GM13977 (cell line): ENCODE data around the gene AASDHPPT.
"Not testable (repeated sequence)": the region's sequence is repeated elsewhere in the genome, so short reads cannot be mapped to it uniquely, and the experiment has no call there.

Source experiments
- DNase-seq: peaks from one replicate; pipeline ENCODE4 v3.0.0; 2012; ENCODE audit warnings: low spot score
- in situ Hi-C: fragments of 300-500 bp; cut with MboI; formaldehyde crosslinking; loops from one replicate; pipeline ENCODE4 v1.12.0; 2022; ENCODE audit warnings: low sequenced_read_pairs, low pct_unique_long_range_greater_than_20kb, mixed read lengths, inconsistent platforms; ENCODE audit not compliant: unreplicated experiment
- TF ChIP-seq, protein P1 (sequence below): IDR thresholded peaks from 2 replicates; pipeline ENCODE4 v1.5.1; 2012; ENCODE audit warnings: mild to moderate bottlenecking, control low read depth; ENCODE audit not compliant: insufficient read depth; ENCODE audit errors: extremely low read depth, missing control alignments

AASDHPPT gene

DNA sequence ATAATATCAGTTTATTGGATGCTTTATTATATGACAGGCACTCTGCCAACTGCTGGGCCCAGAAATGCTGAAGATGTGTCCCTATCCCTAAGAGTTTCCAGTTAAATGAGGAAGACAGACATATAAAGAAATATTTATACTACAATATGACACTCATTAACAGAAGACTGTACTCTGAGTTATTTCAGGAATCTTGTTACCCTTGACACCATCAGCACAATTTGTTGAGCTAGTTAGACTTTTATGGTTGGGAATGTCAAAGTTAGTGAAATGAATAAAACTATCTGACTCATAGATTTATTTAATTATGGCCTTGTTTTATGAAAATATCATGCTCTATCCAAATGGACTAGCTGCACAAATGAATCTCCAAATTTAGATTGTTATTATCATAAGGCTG is 29.8 kb upstream of the AASDHPPT start:
- in situ Hi-C loops: no loop called here
- no peak for DNase-seq
- TF ChIP-seq, protein P1, sequence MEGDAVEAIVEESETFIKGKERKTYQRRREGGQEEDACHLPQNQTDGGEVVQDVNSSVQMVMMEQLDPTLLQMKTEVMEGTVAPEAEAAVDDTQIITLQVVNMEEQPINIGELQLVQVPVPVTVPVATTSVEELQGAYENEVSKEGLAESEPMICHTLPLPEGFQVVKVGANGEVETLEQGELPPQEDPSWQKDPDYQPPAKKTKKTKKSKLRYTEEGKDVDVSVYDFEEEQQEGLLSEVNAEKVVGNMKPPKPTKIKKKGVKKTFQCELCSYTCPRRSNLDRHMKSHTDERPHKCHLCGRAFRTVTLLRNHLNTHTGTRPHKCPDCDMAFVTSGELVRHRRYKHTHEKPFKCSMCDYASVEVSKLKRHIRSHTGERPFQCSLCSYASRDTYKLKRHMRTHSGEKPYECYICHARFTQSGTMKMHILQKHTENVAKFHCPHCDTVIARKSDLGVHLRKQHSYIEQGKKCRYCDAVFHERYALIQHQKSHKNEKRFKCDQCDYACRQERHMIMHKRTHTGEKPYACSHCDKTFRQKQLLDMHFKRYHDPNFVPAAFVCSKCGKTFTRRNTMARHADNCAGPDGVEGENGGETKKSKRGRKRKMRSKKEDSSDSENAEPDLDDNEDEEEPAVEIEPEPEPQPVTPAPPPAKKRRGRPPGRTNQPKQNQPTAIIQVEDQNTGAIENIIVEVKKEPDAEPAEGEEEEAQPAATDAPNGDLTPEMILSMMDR: no peak

DNA sequence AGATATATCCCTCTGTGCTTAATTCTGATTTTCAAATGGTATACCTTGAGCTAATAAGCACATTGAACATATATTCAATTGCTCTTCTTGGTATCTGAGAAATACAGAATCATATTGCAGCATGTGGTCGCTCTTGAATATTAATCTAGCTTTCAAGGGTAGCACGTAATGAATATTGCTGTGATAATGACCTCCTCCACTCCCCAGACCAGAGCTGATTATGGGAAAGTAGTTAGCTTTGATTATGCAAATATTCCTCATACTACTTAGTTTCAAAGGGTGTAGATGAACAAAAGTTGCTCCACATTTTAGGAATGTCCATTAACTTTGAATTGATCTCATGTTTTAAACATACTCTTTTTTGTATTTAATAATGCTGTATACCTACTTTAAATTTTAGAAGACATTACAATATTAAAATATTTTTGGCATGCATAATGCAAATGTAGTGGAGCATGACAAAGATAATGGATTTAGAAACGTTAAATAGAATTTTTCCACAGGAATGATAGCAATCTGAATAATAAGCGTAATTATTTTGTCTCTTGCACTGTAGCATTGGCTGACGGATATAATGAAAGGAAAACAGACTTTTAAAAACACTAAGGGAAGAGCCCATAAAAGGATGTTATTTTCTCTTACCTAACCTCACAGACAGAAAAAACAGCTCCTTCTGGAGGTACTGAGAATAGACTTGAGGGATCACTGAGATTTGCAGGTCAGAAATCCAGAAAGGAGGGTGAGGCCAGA is 27.6 kb upstream of the AASDHPPT start:
- TF ChIP-seq, protein P1: no peak
- no peak for DNase-seq
- in situ Hi-C loops: no loop called here

DNA sequence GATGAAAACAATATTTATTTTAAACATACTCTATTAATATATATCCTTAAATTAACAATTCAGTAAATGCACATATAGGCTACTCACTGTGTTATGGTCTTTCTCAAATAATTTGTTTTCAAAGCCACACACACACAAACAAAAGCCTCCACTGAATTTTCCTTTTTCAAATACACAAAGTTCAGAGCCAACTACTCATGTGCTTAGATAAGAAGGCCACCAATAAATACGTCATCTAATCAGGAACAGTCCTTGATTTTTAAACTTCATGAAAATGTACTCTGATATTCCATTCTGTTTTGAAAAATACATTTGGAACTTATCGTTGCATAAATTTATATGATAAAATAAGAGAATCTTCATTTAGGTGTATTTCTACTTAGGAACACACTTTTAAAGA is 26.4 kb upstream of the AASDHPPT start:
- DNase-seq: no peak
- TF ChIP-seq, protein P1: no peak
- in situ Hi-C loops: no loop called here

DNA sequence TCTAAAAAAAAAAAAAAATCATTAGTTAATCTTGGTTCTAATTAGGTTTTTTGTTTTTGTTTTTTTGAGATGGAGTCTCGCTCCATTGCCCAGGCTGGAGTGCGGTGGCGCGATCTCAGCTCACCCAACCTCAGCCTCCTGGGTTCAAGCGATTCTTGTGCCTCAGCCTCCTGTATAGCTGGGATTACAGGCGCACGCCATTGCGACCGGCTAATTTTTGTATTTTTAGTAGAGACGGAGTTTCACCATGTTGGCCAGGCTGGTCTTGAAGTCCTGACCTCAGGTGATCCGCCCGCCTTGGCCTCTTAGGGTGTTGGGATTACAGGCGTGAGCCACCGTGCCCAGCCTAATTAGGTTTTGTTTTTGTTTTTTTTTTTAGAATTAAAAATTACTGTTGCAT is 19.1 kb upstream of the AASDHPPT start:
- in situ Hi-C loops, DNase-seq: not testable (repeated sequence)

DNA sequence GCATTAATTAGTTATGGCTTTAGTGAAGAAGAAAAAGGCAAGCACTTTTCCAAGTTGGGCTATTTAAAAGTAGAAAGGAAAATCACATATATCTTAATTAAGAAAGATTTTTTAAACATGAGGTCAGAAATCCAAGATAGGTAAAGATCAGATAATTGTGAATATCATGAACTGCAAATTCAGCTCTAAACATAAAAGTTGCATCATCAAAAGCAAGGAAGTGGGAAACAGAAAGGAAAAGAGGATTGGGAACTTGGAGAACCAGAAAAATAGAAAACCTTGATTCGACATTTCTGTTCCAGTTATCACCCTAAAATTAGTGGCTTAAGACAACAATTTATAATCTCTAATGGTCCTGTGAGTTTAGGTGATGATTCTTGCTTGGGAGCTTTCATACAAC is 17.8 kb upstream of the AASDHPPT start:
- TF ChIP-seq, protein P1: no peak
- in situ Hi-C loops: no loop called here
- DNase-seq: no peak

DNA sequence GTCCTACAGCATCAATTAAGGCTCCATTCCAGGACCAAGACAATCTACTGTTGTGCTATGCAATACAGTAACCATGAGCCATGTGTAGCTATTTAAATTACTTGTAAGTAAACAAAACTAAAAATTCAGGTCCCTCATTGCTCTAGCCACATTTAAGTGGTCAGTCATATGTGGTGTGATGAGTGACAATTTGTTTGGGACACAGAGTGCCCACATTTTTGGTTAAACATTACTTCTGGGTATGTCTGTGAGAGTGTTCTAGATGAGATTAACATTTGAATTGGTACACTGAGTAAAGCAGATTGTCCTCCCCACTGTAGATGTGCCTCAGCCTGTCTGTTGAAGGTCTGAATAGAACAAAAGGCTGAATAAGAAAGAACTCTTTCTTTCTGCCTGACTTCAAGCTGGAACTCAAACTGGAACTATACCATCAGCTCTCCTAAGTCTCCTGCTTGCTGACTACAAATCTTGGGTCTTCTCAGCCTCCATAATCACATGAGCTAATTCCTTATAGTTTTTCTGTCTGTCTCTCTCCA is 16.1 kb upstream of the AASDHPPT start:
- DNase-seq: no peak
- TF ChIP-seq, protein P1: no peak
- in situ Hi-C loops: no loop called here
